Kidney epithelial cell (primary cell): Measurements from ENCODE around the gene RERE. TPM values are rescaled to one million over a fixed set of nuclear protein-coding genes. Genes with fewer than 3 reads are reported as not detected.

Experiments used
- DNase-seq: peaks from one replicate; pipeline ENCODE4 v3.0.0-alpha.2; 2010; ENCODE audit warnings: low read depth
- H3K27me3 ChIP-seq: 2 replicates; pipeline ENCODE4 v1.6.0; 2011; ENCODE audit warnings: low read length; ENCODE audit not compliant: control insufficient read depth, insufficient read depth
- H3K36me3 ChIP-seq: 2 replicates; pipeline ENCODE4 v1.5.1; 2011; ENCODE audit warnings: low read length; ENCODE audit not compliant: control insufficient read depth, insufficient read depth
- H3K4me3 ChIP-seq: 2 replicates; pipeline ENCODE4 v1.5.1; 2011; ENCODE audit warnings: low read depth, mild to moderate bottlenecking, control low read depth, low read length
- total RNA-seq: library from RNA; depleted of rRNA; stranded (reverse); fragments of >200 nt; gene quantifications from 2 replicates; pipeline ENCODE4 v1.2.3, GENCODE V29; 2015
- TF ChIP-seq, protein P1 (sequence below): IDR thresholded peaks from 2 replicates; pipeline ENCODE4 v1.5.1; 2011; ENCODE audit warnings: mild to moderate bottlenecking, moderate library complexity, low read length, control low read depth, inconsistent platforms; ENCODE audit not compliant: insufficient read depth, poor library complexity, severe bottlenecking

The RERE gene
- total RNA-seq, 1 donor from 2014 or later, result 47.5 TPM

GRCh38 chr1:8371372-8371991, 446.0 kb downstream of the RERE start:
- no peaks in the 10 kb centered on the region for H3K27me3 ChIP-seq
- H3K36me3 ChIP-seq, result no peaks in the 10 kb centered on the region
- H3K4me3 ChIP-seq, result no peak overlapping the region
- TF ChIP-seq, protein P1, sequence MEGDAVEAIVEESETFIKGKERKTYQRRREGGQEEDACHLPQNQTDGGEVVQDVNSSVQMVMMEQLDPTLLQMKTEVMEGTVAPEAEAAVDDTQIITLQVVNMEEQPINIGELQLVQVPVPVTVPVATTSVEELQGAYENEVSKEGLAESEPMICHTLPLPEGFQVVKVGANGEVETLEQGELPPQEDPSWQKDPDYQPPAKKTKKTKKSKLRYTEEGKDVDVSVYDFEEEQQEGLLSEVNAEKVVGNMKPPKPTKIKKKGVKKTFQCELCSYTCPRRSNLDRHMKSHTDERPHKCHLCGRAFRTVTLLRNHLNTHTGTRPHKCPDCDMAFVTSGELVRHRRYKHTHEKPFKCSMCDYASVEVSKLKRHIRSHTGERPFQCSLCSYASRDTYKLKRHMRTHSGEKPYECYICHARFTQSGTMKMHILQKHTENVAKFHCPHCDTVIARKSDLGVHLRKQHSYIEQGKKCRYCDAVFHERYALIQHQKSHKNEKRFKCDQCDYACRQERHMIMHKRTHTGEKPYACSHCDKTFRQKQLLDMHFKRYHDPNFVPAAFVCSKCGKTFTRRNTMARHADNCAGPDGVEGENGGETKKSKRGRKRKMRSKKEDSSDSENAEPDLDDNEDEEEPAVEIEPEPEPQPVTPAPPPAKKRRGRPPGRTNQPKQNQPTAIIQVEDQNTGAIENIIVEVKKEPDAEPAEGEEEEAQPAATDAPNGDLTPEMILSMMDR, result no peak
- DNase-seq, result no peak

DNA sequence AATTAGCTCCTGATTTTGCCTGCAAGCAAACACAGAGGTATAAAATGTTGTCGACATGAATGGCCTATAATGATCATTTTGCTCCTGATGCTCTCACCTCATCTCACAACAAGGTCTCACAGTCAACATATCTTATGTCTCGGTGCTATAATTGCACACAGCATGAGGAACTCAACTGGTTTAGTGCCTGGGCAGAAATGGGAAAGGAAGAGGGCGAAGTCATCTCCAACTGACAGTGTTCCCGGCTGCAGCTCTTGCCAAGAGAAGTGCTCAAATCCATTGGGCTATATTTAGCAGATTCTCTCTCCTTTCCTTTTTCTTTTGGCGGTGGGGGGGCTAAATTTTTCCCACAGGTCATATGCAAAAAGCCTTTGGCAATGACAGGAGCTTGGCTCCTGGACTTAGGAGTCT, 446.5 kb downstream of the RERE start:
- Histone ChIP-seq H3K27me3 (no peaks in the 10 kb centered on the region), H3K4me3 (no peak overlapping the region), H3K36me3 (no peaks in the 10 kb centered on the region)
- no peak for DNase-seq
- TF ChIP-seq, protein P1, result no peak

DNA sequence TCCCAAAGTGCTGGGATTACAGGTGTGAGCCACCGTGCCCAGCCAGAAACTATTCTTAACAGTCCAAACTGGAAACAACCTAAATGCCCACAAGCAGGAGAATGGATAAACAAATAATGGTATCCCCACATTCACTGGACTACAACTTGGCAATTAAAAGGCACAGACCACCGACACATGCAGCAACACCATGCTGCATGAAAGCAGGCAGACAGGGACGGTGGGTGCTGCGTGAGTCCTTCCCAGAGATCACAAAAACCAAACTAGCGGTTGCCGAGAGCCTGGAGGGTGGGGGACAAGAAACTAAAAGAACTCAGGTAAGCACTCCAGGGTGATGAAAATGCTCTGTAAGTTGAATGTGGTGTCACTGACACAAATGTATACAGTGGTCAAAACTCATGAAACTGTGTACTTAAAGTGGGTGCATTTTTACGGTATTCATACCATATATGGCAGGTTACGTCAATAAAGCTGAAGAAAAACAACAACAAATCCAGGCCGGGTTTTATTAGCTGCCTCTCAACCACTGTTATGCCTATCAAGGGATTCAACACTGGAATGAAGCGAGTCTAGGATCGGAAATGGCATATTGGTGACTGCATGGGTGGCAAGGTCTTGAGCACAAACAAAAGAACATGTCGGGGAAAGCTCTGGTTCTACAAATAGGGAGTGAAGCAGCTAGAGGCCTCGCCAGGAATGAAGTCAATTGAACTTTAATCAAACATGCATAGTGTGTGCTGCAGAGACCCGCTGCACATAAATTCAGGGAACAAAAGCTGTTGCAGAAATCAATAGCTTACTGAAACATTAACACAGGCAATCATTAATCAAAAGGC, 447.2 kb downstream of the RERE start:
- Histone ChIP-seq H3K27me3 (no peaks in the 10 kb centered on the region), H3K36me3 (no peaks in the 10 kb centered on the region), H3K4me3 (no peak overlapping the region)
- no peak for DNase-seq
- TF ChIP-seq, protein P1, result no peak

DNA sequence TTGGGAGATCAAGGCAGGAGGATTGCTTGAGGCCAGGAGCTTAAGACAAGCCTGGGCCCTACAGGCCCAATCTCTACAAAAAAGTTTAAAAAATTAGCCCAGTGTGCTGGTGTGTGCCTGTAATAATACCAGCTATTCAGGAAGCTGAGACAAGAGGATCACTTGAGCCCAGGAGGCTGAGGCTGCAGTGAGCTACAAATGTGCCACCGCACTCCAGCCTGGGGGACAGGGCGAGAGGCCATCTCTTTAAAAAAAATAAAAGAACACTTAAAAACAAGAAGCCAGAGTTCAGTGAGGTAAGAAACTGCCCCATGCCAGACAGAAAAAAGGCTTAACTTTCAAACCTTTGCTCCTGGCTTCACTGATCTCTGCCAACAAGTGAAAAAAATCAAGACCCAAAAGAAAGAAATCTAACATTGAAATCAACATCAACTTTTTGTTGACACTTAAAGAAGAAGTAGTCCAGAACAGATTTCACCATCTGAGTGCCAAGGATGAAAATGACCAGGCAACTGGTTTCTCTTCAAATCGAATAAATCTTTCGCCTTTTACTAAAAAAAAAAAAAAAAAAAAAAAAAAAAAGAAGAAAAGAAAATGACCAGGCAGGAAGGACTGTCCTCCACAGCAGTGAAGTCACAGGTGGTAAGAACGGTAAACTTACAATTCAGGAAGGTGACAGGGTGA, 448.3 kb downstream of the RERE start:
- Histone ChIP-seq H3K36me3 (no peaks in the 10 kb centered on the region), H3K4me3 (no peak overlapping the region), H3K27me3 (no peaks in the 10 kb centered on the region)
- TF ChIP-seq, protein P1, result no peak
- no peak for DNase-seq

GRCh38 chr1:8367571-8368194, 449.8 kb downstream of the RERE start:
- no peak for DNase-seq
- TF ChIP-seq, protein P1, result no peak
- Histone ChIP-seq H3K36me3 (no peaks in the 10 kb centered on the region), H3K4me3 (no peak overlapping the region), H3K27me3 (no peaks in the 10 kb centered on the region)
